H1 (cell line): Measurements from ENCODE around the gene HFM1.

Experiments
- ATF3 ChIP-seq: IDR thresholded peaks from 2 replicates; pipeline ENCODE4 v1.6.1; 2011; ENCODE audit warnings: low read depth, mild to moderate bottlenecking, low read length; ENCODE audit not compliant: insufficient read depth
- CTCF ChIP-seq, 3 experiments: IDR thresholded peaks; 1 replicate in 2 of 3; 2 replicates in 1 of 3; pipeline versions ENCODE4 v1.5.1 to v1.6.1; 2011; ENCODE audit warnings: low read length in 3 of 3, mild to moderate bottlenecking in 3 of 3, inconsistent platforms in 2 of 3, low read depth in 1 of 3, moderate library complexity in 1 of 3; ENCODE audit not compliant: insufficient read depth in 1 of 3; ENCODE audit errors: control extremely low read depth in 1 of 3
- EP300 ChIP-seq, 2 experiments: IDR thresholded peaks; 1 replicate in 1 of 2; 2 replicates in 1 of 2; pipeline ENCODE4 v1.6.1; 2011 to 2012; ENCODE audit warnings: low read depth in 2 of 2, low read length in 2 of 2, mild to moderate bottlenecking in 2 of 2, borderline replicate concordance in 1 of 2, inconsistent platforms in 1 of 2, moderate library complexity in 1 of 2
- GABPA ChIP-seq: IDR thresholded peaks from 2 replicates; pipeline ENCODE4 v1.6.1; 2011; ENCODE audit warnings: mild to moderate bottlenecking, low read length, moderate library complexity, borderline replicate concordance; ENCODE audit not compliant: insufficient read depth
- RAD21 ChIP-seq, 2 experiments: IDR thresholded peaks in 1 of 2; conservative IDR thresholded peaks in 1 of 2; 2 replicates each; pipeline ENCODE4 v1.6.1; 2011; ENCODE audit warnings: low read depth in 2 of 2, low read length in 2 of 2, improper control_type of control experiment in 1 of 2, inconsistent platforms in 1 of 2, mild to moderate bottlenecking in 1 of 2, moderate library complexity in 1 of 2
- SIN3A ChIP-seq, 2 experiments: IDR thresholded peaks in 1 of 2; conservative IDR thresholded peaks in 1 of 2; 2 replicates each; pipeline ENCODE4 v1.6.1; 2011 to 2012; ENCODE audit warnings: low read length in 2 of 2, improper control_type of control experiment in 1 of 2, low read depth in 1 of 2, mild to moderate bottlenecking in 1 of 2
- SUZ12 ChIP-seq: fragments of 200-600 bp; sonication (generic); IDR thresholded peaks from 2 replicates; pipeline ENCODE4 v1.6.1; 2012; ENCODE audit warnings: mild to moderate bottlenecking, inconsistent platforms, low read length, moderate library complexity, mixed read lengths
- TF ChIP-seq, protein P1 (sequence below): IDR thresholded peaks from 2 replicates; pipeline ENCODE4 v1.6.1; 2012; ENCODE audit warnings: inconsistent platforms

GRCh38 chr1:91335603-91336002, 69.0 kb downstream of the HFM1 start:
- no peak for TF ChIP-seq CTCF (IDR thresholded peaks at IDR 0.05; ENCODE audit: control extremely low read depth in 1 of 3, insufficient read depth in 1 of 3, low read depth in 1 of 3, low read length in 3 of 3)
- TF ChIP-seq GABPA, result no peak
- TF ChIP-seq RAD21 (IDR thresholded peaks at IDR 0.05 in 1 of 2, conservative IDR thresholded peaks at IDR 0.05 in 1 of 2; ENCODE audit: low read depth in 2 of 2, low read length in 2 of 2), result no peak
- TF ChIP-seq EP300 (IDR thresholded peaks at IDR 0.05; ENCODE audit: borderline replicate concordance in 1 of 2, low read depth in 2 of 2, low read length in 2 of 2), result no peak
- no peak for TF ChIP-seq SUZ12
- TF ChIP-seq, protein P1, sequence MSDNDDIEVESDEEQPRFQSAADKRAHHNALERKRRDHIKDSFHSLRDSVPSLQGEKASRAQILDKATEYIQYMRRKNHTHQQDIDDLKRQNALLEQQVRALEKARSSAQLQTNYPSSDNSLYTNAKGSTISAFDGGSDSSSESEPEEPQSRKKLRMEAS, result no peak
- TF ChIP-seq SIN3A (conservative IDR thresholded peaks at IDR 0.05 in 1 of 2, IDR thresholded peaks at IDR 0.05 in 1 of 2; ENCODE audit: low read depth in 1 of 2, low read length in 2 of 2), result no peak
- no peak for TF ChIP-seq ATF3
